Measurements from ENCODE around the gene MCTP2.

The MCTP2 gene

DNA sequence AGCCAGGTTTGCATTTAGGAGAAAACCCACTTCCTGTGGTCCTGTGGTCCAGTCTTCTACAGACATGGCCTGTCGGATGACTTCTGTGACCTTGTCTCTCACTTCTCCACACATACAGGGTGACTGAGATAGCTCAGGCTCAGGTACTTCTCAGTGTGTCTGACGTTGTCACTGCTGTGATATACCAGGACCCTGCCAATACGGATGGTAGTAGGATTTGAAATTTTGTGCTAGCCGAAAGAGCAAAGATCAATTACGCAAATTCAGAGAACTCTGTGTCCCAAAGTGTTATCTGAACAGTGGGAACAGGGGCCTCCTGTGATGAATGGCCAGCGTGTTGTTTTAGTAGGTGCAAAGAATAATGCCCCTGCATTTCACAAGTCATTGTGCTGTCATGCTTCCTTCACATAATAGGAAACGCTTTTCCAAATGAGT lies 128.9 kb downstream of the MCTP2 start:
- no peak overlapping the region for H3K4me3 ChIP-seq (replicated peaks; ENCODE audit: low read depth, low read length)
- no peak for DNase-seq (ENCODE audit: extremely low read depth, low read depth)
- TF ChIP-seq, protein P1, sequence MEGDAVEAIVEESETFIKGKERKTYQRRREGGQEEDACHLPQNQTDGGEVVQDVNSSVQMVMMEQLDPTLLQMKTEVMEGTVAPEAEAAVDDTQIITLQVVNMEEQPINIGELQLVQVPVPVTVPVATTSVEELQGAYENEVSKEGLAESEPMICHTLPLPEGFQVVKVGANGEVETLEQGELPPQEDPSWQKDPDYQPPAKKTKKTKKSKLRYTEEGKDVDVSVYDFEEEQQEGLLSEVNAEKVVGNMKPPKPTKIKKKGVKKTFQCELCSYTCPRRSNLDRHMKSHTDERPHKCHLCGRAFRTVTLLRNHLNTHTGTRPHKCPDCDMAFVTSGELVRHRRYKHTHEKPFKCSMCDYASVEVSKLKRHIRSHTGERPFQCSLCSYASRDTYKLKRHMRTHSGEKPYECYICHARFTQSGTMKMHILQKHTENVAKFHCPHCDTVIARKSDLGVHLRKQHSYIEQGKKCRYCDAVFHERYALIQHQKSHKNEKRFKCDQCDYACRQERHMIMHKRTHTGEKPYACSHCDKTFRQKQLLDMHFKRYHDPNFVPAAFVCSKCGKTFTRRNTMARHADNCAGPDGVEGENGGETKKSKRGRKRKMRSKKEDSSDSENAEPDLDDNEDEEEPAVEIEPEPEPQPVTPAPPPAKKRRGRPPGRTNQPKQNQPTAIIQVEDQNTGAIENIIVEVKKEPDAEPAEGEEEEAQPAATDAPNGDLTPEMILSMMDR (IDR thresholded peaks at IDR 0.05; ENCODE audit: low read depth, low read length, missing control alignments) = no peak

DNA sequence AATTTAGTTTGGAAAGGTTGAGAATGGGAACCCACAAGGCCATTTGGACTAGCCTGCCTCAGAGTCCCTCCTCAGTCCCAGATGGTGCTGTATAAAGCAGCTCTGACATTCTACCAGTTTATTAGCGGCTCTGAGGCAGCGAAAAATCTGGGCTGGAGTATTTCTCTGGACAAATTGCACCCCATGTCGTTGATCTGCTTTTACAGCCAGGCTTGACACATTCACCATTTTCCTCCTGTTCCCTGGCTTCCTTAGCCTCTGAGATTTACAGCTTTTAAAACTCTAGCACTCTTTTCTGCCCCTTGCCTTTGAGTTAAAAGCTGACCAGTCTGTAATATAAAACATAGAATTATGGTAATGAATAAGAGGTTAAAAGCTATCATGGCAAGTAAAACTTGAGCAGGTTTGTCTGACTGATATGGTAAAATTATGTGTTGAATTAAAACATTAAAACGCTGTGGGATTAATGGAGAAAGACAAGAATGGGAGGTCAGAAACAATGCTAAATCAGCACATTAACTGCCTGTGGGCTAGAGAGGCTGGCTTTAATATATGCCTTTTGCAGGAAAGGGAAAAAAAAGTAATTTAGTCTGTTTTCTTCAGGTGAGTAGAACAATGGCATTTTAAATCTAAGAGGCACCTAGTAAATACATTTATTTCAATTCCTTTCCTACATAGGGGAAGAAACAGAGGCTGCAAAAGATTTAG lies 131.2 kb downstream of the MCTP2 start:
- TF ChIP-seq, protein P1 (IDR thresholded peaks at IDR 0.05; ENCODE audit: low read depth, low read length, missing control alignments) = no peak
- DNase-seq (ENCODE audit: extremely low read depth, low read depth) = no peak
- no peak overlapping the region for H3K4me3 ChIP-seq (replicated peaks; ENCODE audit: low read depth, low read length)

DNA sequence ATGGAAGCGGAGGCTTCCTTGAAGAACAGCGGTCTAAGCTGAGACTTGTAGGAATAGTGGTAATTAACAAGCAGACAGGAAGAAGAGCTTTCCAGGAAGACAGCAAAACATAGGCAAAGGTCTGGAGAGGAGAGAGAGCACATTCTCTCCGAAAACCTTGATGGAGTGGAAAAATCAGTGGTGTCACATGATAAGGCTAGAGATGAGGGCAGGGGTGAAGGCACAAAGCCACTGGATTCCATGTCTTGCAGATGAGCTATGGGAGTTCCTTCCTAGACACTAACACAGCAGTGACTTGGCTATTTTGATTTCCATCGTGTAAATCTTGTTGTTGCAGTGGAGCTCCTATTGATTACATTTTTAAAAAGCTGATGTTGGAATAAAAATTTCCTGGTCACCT lies 132.0 kb downstream of the MCTP2 start:
- TF ChIP-seq, protein P1 (IDR thresholded peaks at IDR 0.05; ENCODE audit: low read depth, low read length, missing control alignments) = no peak
- DNase-seq (ENCODE audit: extremely low read depth, low read depth) = no peak
- no peak overlapping the region for H3K4me3 ChIP-seq (replicated peaks; ENCODE audit: low read depth, low read length)

DNA sequence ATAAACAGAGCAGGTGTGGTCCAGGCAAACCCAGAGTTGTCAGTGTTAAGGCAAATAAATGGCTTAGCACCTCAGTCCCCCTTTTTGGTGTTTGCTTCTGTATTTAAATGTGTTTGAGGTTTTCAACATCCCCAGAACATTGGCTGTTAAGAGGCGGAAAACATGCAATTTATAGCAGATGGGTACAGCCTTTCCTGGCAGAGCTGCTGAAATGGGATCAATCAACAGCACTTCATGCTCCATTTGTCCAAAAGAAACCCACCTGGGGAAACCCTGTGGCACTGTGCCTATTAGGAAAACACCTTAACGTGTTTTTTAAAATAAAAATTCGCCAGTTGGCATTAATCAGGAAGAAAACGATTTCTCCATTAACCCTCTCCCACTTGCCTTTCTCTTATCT lies 135.4 kb downstream of the MCTP2 start:
- no peak for DNase-seq (ENCODE audit: extremely low read depth, low read depth)
- no peak overlapping the region for H3K4me3 ChIP-seq (replicated peaks; ENCODE audit: low read depth, low read length)
- TF ChIP-seq, protein P1 (IDR thresholded peaks at IDR 0.05; ENCODE audit: low read depth, low read length, missing control alignments) = no peak

DNA sequence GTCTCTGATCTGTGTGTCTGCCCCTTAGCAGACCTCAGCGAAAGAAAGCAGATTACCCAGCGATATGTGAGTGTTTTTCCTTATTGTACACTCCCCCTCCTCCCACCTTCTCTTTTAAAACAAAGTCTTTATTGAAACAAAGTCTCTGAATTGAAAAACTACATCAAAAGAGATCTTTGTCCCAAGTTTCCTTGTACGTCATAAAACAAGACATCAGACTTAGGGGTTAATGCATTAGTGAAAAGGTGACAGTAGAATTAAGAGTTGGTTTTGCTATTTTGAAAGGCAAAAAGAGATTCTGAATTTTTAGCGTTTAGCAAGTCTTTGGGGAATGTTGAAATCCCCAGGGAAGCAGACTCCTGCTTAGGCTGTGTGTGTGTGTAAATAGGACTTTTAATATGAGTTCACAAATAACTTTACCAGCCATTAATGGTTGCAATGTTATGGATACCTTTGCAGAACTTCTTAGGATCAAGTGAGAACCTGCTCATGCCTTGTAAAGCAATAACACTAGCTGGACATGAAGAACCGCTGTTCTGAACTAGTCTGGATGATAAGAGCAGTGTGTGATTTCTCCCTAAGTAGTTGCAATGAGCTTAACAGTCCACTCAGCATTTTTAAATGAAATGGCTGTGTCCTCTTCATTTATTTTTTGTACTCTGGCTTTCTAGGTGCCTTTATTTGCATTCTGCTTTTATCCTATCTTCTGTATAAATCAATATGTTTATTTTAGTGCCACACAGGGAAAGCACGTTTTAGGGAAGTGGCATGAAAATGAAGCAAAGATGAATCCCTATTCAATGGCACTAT lies 136.6 kb downstream of the MCTP2 start:
- H3K4me3 ChIP-seq (replicated peaks; ENCODE audit: low read depth, low read length) = no peak overlapping the region
- no peak for DNase-seq (ENCODE audit: extremely low read depth, low read depth)
- TF ChIP-seq, protein P1 (IDR thresholded peaks at IDR 0.05; ENCODE audit: low read depth, low read length, missing control alignments) = no peak

DNA sequence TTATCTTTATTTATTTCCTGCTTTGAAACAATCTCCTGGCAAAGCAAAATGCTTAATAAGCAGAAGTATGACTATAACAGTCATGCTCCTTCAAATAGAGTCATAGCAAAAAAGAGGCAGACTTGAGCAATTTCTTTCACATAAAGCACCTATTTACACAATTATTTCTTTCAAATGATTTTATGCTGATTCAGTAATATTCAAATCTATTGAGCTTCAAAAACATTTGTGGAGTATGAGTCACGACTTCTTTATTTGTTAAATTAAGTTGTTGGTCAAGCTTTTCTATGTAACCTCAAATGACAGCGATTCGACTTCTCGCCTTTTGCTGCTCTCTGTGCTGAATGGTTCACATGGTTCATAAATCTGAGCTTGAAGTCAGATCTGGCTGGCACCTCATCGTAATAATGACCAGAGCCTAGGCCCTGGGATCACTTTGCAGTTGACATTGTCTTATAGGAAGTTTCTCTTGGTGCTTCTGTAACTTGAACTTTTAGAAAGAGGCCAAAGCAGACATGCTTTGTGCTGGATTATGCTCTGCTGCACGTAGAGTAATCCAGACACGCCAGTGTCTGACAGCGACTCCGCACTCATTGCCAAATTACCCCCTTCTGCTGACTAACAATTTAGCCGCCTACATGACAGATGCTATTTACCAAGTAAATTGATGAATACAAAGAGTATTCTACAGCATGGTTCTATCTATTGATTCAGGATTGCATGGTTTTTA lies 139.0 kb downstream of the MCTP2 start:
- H3K4me3 ChIP-seq (replicated peaks; ENCODE audit: low read depth, low read length) = no peak overlapping the region
- no peak for DNase-seq (ENCODE audit: extremely low read depth, low read depth)
- TF ChIP-seq, protein P1 (IDR thresholded peaks at IDR 0.05; ENCODE audit: low read depth, low read length, missing control alignments) = no peak

Measured in HFF-Myc (cell line).